Osteoblast (primary cell): ENCODE results near the gene WAC. TPM values are rescaled to one million over a fixed set of nuclear protein-coding genes. Genes with fewer than 3 reads are reported as not detected.
A peak's percentile ranks its signal among the peaks of the same experiment; 100 is the strongest.

Experiments
- DNase-seq: peaks from one replicate; pipeline ENCODE4 v3.0.0; 2011; ENCODE audit warnings: low spot score, mixed read lengths; ENCODE audit not compliant: insufficient read length; ENCODE audit errors: missing footprints
- H2AFZ ChIP-seq: 2 replicates; pipeline ENCODE4 v1.6.0; 2011; ENCODE audit warnings: mild to moderate bottlenecking, low read length
- H3K27ac ChIP-seq: 2 replicates; pipeline ENCODE4 v1.5.1; 2011; ENCODE audit warnings: mild to moderate bottlenecking, low read depth, low read length, moderate library complexity
- H3K27me3 ChIP-seq: 2 replicates; pipeline ENCODE4 v1.6.0; 2012; ENCODE audit warnings: mild to moderate bottlenecking, control low read depth, inconsistent platforms, low read length, moderate library complexity; ENCODE audit not compliant: insufficient read depth
- H3K36me3 ChIP-seq: 2 replicates; pipeline ENCODE4 v1.5.1; 2011; ENCODE audit warnings: mild to moderate bottlenecking, low read length, control low read depth, moderate library complexity; ENCODE audit not compliant: insufficient read depth
- H3K4me1 ChIP-seq: 2 replicates; pipeline ENCODE4 v1.5.1; 2011; ENCODE audit warnings: mild to moderate bottlenecking, low read length, control low read depth, moderate library complexity; ENCODE audit not compliant: insufficient read depth
- H3K4me2 ChIP-seq: 2 replicates; pipeline ENCODE4 v1.6.0; 2011; ENCODE audit warnings: mild to moderate bottlenecking, low read length; ENCODE audit not compliant: insufficient read depth
- H3K4me3 ChIP-seq: fragments of 200-600 bp; sonication (generic); 3 replicates; pipeline ENCODE4 v1.5.1; 2012; ENCODE audit warnings: mild to moderate bottlenecking, low read length, inconsistent platforms; ENCODE audit not compliant: insufficient read depth
- H3K79me2 ChIP-seq: 2 replicates; pipeline ENCODE4 v1.6.0; 2012; ENCODE audit warnings: mild to moderate bottlenecking, low read length, control low read depth, inconsistent platforms; ENCODE audit not compliant: insufficient read depth
- H3K9me3 ChIP-seq: 2 replicates; pipeline ENCODE4 v1.5.1; 2011; ENCODE audit warnings: low read depth, low read length, control low read depth
- H4K20me1 ChIP-seq: 2 replicates; pipeline ENCODE4 v1.6.0; 2012; ENCODE audit warnings: mild to moderate bottlenecking, low read length, control low read depth; ENCODE audit not compliant: insufficient read depth
- CTCF ChIP-seq: IDR thresholded peaks from 2 replicates; pipeline ENCODE4 v1.5.1; 2011; ENCODE audit warnings: mild to moderate bottlenecking, low read depth, low read length, moderate library complexity; ENCODE audit errors: extremely low read depth
- total RNA-seq: library from RNA; depleted of rRNA; stranded (reverse); fragments of >200 nt; gene quantifications from 2 replicates; pipeline ENCODE4 v1.2.3, GENCODE V29; 2012

WAC gene
- total RNA-seq, 1 donor: 77.1 TPM

DNA sequence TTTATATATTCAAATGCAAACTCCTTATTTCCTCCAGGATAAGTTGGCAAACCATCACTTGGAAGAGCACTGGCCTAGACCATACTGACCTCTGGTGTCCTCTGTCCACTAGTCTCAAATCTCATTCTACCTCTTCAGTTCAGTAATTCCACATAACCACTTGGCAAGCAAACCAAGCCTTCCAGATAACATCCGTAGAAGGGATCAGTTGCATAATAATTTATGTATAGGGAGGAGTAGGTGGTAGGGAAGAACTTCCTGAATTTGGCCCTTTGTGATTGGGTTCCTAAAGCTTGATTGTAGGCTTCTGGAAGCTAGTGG, 55.0 kb downstream of the WAC start:
- H3K4me2 ChIP-seq: peak overlapping the region; percentile 45
- H3K4me1 ChIP-seq: peaks cover 28% of the 10 kb centered on the region
- H2AFZ ChIP-seq: no peak overlapping the region
- H3K36me3 ChIP-seq: peaks cover 56% of the 10 kb centered on the region
- peak; percentile 20 for TF ChIP-seq CTCF
- no peaks in the 10 kb centered on the region for H3K9me3 ChIP-seq
- peaks cover 90% of the 10 kb centered on the region for H3K79me2 ChIP-seq
- H3K27ac ChIP-seq: peak overlapping the region; percentile 8
- H3K4me3 ChIP-seq: no peak overlapping the region
- H3K27me3 ChIP-seq: no peaks in the 10 kb centered on the region
- DNase-seq: peak; percentile 11
- peaks cover 65% of the 10 kb centered on the region for H4K20me1 ChIP-seq

GRCh38 chr10:28592953-28593352, 60.0 kb downstream of the WAC start:
- H3K9me3 ChIP-seq: no peaks in the 10 kb centered on the region
- peaks cover 74% of the 10 kb centered on the region for H4K20me1 ChIP-seq
- peaks cover 45% of the 10 kb centered on the region for H3K36me3 ChIP-seq
- peak; percentile 58 for DNase-seq
- no peaks in the 10 kb centered on the region for H3K27me3 ChIP-seq
- no peak overlapping the region for H2AFZ ChIP-seq
- no peak overlapping the region for H3K27ac ChIP-seq
- no peak overlapping the region for H3K4me2 ChIP-seq
- no peak overlapping the region for H3K4me3 ChIP-seq
- TF ChIP-seq CTCF: no peak
- peaks cover 94% of the 10 kb centered on the region for H3K79me2 ChIP-seq
- peaks cover 24% of the 10 kb centered on the region for H3K4me1 ChIP-seq

DNA sequence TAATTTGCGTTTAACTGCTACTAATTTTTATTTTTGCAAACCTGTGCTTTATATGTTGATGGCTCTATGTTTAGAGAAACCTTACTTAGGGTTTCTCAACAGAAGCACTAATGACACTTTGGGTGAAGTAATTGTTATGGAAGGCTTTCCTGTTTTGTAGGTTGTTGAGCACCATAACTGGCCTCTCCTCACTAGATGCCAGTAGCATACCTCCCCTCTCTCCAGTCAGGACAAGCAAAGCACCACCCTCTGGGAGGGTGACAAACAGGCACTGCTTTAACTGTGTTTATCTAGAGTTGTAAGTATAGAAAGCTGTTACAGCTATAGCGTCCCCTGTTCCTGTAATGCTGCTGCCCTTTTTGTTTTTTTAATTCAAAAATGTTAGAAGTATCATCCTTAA, 60.9 kb downstream of the WAC start:
- Histone ChIP-seq H3K4me2 (no peak overlapping the region), H3K9me3 (no peaks in the 10 kb centered on the region), H3K79me2 (peaks cover 95% of the 10 kb centered on the region), H3K4me1 (peaks cover 20% of the 10 kb centered on the region), H3K4me3 (no peak overlapping the region), H3K27me3 (no peaks in the 10 kb centered on the region), H3K36me3 (peaks cover 45% of the 10 kb centered on the region), H2AFZ (no peak overlapping the region), H3K27ac (peak overlapping the region; percentile 1), H4K20me1 (peaks cover 74% of the 10 kb centered on the region)
- no peak for TF ChIP-seq CTCF
- DNase-seq: no peak

DNA sequence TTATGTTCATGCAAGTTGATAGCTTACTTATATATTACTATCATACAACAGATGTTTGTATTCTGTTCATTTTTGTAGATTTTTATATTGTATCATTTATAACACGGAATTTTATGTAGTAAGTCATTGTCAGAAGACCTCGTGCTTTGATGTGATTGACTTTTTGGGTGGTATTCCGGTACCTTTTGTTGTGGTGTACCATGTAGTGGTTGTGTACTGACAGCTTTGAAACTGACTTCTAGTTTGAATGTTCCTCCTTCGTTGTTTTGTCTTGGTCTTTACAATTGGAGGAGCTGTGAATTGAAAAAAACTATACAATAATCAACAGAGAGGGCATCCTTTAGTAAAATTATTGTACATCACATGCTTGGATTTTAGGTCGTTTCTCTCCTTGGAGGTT, 61.5 kb downstream of the WAC start:
- Histone ChIP-seq H3K4me1 (peaks cover 20% of the 10 kb centered on the region), H3K27me3 (no peaks in the 10 kb centered on the region), H3K4me2 (no peak overlapping the region), H3K4me3 (no peak overlapping the region), H3K9me3 (no peaks in the 10 kb centered on the region), H2AFZ (no peak overlapping the region), H4K20me1 (peaks cover 72% of the 10 kb centered on the region), H3K27ac (no peak overlapping the region), H3K79me2 (peaks cover 95% of the 10 kb centered on the region), H3K36me3 (peaks cover 45% of the 10 kb centered on the region)
- no peak for DNase-seq
- no peak for TF ChIP-seq CTCF
